GM19395 (cell line): ENCODE measurements around the gene ERCC1.
"Not testable (repeated sequence)": the region's sequence is repeated elsewhere in the genome, so short reads cannot be mapped to it uniquely, and the experiment has no call there.

Source experiments
- ATAC-seq: cut with Tn5 transposase; IDR thresholded peaks from one replicate; pipeline ENCODE4 v1.9.1; 2021; ENCODE audit warnings: mild to moderate bottlenecking, moderate library complexity; ENCODE audit not compliant: unreplicated experiment

Gene ERCC1

GRCh38 chr19:45431008-45431407 is 7.3 kb upstream of the ERCC1 start:
- not testable (repeated sequence) for ATAC-seq

GRCh38 chr19:45429896-45430295 is 6.2 kb upstream of the ERCC1 start:
- not testable (repeated sequence) for ATAC-seq

GRCh38 chr19:45428384-45429231 is 4.9 kb upstream of the ERCC1 start:
- ATAC-seq, result no peak

- ATAC-seq, result no peak
These were observed 708 bp upstream of the ERCC1 start for GRCh38 chr19:45424191-45425058.

GRCh38 chr19:45423033-45423588 is 606 bp downstream of the ERCC1 start:
- no peak for ATAC-seq

GRCh38 chr19:45421947-45422498 is 1.7 kb downstream of the ERCC1 start:
- no peak for ATAC-seq

- ATAC-seq, result no peak
These were observed 2.8 kb downstream of the ERCC1 start for GRCh38 chr19:45420871-45421270.

GRCh38 chr19:45420356-45420755 is 3.4 kb downstream of the ERCC1 start:
- ATAC-seq, result no peak

- no peak for ATAC-seq
These were observed 3.8 kb downstream of the ERCC1 start for GRCh38 chr19:45419895-45420294.

- peak; percentile 60 for ATAC-seq
These were observed 4.3 kb downstream of the ERCC1 start for GRCh38 chr19:45419396-45419795.

- ATAC-seq, result no peak
These were observed 4.9 kb downstream of the ERCC1 start for GRCh38 chr19:45418802-45419201.

- no peak for ATAC-seq
These were observed 6.6 kb downstream of the ERCC1 start for GRCh38 chr19:45417151-45417550.

- ATAC-seq, result no peak
These were observed 9.2 kb downstream of the ERCC1 start for GRCh38 chr19:45414468-45414867.

- no peak for ATAC-seq
These were observed 10.2 kb downstream of the ERCC1 start for GRCh38 chr19:45413497-45413896.

GRCh38 chr19:45410330-45410729 is 13.4 kb downstream of the ERCC1 start:
- not testable (repeated sequence) for ATAC-seq

- ATAC-seq, result no peak
These were observed 14.2 kb downstream of the ERCC1 start for GRCh38 chr19:45409557-45409920.

GRCh38 chr19:45408830-45409556 is 14.7 kb downstream of the ERCC1 start:
- no peak for ATAC-seq

GRCh38 chr19:45408121-45408520 is 15.6 kb downstream of the ERCC1 start:
- no peak for ATAC-seq

GRCh38 chr19:45407585-45407984 is 16.1 kb downstream of the ERCC1 start:
- not testable (repeated sequence) for ATAC-seq

GRCh38 chr19:45407091-45407375 is 16.7 kb downstream of the ERCC1 start:
- no peak for ATAC-seq
